ENCODE results near the gene LZIC.

Gene LZIC

DNA sequence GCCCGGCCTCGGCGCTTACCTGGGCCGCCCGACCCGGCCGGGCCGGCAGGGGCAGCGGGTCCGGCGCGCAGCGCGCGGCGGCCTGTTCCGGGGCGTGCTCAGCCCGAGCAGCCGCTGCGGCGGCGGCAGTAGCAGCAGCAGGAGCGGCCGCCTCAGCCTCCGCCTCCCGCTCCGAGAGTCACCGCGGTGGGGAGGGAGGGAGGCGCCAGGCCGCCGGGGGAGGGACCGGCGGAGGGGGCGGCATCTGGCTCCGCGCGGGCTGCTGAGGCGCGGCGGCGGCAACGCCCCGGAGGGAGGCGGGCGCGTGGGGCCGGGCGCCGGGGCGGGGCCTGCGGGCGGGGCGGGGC, 33.1 kb downstream of the LZIC start, which contains the start of gene CTNNBIP1:
TSS of gene CTNNBIP1 (minus strand) at position 194 of the 347 bp plus-strand sequence. CDS start 38,205 bp downstream, outside the sequence.
- DNase-seq: no peak

DNA sequence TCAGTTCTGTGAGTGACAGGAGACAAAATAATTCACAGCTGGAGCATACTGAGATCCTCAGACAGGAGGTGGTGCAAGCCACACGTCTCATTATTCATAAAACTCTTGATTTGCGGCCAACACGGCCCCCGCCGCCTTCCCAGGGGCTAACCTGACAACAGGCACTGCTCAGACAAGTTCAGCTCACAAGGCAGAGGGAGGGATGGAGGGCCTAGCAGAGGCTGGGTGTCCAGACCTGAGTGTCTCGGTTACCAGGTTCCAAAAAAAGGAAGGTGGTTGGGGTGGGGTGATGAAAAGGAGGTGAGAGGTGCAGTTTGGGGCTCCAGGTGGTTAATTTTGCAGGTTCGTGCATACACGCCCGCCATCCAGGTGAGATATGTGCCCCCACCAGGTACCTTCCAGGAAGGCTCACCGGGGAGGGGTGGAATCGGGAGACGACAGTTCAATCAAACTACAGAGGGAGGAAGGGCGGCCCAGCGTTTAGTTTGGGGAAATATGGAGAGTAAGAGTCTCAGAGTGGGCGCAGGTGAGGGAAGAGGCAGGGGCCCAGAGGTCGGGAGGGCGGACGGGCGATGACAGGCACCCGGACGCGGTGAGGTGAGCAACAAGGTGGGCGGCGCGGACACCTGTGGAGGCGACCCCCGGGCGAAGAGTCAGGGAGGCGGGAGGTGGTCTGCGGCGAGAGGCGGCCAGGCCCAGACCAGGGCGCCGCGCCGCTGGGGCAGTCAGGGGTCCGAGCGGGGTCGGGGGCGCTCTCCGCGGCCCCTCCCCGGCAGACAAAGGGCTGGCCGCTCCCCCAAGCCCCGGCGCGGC, 33.8 kb downstream of the LZIC start:
- DNase-seq: no peak

DNA sequence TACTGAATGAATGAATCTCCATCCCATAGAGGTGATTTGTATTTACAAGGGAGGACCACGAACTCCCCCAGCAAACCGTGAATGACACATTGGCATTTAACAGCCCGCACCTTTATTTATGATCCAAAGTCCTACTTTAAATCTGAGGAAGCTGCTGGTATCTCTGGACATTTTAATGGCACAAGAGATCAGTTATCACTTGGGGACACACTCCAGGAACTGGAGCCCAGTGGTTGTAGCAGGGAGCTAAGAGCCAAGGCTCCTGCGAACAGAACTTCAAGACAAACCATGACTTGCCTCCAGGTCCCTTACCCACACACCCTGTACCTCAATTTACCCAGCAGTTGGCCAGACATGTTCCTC, 34.3 kb downstream of the LZIC start:
- DNase-seq: no peak

DNA sequence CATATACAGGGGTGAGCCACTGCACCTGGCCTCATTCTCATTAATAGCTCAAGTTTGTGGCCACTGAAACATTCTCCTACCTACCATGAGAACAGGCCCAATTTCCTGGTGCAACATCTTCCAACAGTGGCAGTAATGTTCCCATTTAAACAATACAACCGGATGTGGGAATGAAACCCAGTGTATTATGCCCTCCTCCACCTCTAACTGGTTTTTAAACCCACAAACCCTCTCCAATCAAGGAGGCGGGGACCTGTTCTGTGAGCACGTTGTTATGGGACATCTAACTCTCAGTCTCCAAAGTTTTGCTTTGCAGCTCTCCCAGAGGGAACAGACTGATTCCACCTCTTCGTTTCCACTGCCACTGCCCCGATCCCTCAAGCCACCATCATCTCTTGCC, 35.8 kb downstream of the LZIC start:
- DNase-seq: no peak

DNA sequence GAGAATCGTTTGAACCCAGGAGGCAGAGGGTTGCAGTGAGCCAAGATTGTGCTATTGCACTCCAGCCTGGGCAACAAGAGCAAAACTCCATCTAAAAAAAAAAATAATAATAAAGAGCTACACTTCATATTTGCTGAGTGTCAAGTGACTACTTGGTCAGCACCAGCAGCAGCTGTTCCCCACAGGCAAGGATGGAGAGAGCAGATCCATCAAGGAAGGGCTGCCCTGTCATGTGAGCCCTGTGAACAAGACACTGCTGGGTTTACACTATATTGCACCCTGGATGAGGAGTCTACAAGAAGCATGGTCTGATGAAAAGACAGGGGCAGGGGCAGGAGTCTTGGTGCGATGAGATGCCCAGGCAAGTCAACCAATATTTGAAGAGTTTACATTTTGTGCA, 36.7 kb downstream of the LZIC start:
- no peak for DNase-seq

DNA sequence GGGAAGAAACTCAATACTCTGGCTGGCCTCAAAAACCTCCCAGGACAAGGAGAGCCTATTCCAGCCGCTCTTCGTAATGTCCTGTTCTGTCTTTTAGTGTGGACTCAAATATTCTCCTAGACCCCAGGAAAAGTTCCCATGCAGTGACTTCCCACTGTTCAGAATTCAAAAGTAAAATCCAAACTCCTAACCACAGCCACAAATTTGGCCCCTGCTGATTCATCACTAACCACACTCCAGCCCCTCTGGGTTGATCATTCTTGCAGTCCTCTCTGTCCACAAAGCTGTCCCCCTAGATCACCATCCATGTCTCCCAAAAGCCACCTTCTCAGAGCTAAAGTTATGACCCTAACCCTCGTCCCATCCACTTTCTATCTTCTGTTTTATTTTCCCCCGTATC, 38.2 kb downstream of the LZIC start:
- DNase-seq: no peak

DNA sequence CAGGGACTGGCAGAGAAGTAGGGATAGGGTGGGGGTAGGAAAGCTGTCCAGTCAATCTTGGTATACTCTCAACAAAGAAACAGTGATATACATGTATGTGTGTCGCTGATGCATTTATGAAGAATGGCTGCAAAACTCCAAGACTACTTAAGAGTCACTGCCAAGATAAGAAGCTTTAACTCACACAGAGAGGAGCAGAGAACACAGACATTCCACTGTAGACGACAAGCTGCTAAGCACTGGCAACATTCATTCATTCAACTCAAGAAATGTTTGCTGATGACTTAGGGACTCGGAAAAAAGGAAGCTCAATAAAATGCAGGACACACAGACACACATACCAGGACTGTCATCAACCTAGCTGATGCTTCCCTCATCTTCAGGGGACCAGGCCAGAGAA, 38.6 kb downstream of the LZIC start:
- DNase-seq: no peak

DNA sequence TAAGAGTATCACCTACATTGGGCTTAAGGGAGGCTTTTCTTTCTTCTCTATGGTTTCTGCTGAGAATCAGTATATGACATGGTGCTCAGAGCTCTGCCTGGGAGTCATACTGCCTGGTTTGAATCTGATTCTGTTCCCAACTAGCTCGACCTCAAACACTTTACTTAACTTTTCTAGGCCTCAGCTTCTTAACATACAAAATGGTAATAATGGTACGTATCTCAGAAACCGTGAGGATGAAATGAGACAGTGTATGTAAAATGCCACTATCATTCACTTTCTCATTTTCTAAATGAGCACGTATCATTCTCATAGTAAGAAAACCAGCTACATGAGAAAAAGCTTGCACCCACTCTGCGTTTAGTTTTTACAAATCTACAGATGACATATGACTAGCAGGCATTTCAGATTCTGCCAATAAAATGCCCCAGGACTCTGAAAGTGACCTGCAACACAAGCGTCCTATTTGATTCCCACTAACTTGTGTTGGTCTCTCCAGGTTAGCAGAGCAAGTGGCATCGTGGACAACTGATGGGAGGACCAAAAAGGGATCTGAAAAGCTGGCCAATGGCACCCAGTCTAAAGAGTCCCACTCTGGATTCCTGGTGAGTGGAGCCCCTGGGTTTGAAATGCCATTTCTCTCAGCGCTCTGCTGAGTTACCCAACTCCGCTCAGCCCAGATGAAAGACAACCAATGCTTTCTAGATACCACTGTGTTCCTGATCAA, 39.2 kb downstream of the LZIC start:
- DNase-seq: no peak

DNA sequence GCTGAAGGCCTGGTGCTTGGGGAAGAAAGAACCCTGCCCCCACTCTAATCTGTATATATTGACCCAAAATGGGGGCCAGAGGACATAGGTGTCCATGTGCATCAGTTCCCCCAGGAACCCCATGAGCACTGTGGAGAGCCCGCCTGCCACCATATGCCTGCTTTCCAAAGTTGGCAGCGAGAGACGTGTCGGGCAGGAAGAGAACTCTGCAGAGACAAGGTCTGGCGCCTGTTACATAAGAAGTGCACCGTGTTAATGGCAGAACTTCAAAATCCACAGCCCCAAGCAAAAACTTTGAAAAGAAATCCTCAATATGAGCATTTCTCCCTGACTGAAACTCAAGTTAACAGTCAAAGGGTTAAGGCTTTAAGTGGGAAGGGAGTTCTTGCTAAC, 41.1 kb downstream of the LZIC start:
- no peak for DNase-seq

DNA sequence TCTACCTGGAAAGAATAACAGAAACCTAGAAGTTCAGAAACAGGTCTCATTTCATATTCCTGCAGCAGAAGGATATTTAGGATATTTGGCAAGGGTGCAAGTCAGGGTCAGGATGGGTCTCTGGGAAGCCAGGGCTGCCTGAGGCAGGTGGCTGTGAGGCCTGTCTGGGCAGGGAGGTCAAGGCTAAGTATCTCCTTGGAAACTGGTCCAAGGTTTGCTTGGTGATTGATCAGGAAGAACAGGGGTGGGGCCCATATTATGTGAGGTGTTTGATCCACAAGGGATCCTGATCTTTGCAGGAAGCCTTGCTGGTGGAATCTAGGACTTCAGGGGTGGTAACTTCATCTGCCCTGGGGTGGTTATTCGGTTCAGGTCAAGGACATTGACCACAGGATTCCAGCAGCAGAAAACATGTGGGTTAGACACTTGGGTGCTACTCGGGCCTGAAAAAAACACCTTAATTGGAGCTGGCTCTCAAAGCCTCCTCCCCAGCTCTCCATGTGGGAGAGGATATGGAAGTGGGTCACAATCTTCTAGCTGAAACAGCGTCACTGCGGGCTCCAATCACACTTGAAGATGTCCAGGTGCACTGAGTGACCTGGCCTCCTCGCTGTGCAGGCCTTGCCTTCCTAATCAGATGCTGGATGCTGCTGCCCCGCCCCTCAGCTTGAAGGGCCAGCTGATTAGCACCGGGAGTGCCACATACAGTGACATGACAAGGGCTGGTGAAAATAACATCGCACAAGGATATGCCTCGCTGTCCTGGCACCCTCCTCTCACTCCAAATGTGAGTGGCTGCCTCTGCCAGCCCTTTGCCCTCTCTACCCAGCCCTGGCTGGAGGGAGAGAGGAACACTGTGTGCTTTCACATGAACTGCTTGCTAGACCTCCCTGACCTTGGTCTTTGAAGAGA, 41.8 kb downstream of the LZIC start:
- DNase-seq: no peak

DNA sequence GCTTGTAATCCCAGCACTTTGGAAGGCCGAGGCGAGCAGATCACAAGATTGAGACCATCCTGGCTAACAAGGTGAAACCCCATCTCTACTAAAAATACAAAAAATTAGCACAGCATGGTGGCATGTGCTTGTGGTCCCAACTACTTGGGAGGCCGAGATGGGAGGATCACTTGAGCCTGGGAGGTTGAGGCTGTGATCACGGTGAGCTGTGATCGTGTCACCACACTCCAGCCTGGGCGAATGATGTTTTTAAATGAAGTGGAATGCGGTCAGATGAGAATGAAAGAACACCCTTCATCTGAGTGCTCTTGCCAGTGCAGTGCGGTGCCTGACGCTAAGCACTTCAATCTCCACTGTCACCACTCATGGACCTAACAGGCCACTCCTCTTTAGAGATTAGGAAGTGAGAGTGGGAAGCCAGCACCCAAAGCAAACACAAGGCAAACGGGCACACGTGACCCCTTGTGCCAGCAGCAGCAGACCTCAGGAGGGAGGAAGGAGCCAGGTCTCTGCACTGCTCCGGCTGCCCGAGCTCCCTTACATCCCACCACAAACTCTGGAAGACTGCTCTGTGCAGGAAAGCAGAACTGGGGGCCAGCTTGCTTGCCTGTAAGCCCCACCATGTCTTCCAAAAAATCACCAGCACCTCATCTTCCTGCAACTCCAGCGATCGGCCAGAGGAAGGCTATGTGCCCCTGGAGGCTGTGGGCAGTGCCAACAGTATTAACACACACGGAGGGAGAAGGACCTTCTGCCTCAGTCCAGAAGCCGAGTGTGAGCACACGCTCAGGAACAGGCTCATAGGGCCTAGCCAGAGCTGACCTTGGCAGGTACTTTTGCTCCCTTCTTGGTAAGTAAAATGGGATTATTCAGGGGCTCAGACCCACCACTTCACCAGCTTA, 42.8 kb downstream of the LZIC start:
- peak; percentile 50 for DNase-seq

DNA sequence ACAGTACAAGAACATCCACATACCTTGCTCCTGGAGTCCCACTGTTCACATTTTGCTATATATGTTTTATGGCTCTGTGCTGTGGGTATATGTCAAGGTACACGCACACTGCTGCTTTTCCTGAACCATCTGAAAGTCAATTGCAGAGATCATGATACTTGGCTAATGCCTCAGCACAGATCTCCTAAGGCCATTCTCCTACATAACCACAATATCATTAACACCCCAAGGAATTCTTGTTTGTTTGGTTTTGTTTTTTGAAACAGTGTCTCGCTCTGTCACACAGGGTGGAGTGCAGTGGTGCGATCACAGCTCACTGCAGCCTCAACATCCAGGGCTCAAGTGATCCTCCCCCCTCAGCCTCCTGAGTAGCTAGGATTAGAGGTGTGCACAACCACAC, 49.1 kb downstream of the LZIC start:
- DNase-seq: no peak

DNA sequence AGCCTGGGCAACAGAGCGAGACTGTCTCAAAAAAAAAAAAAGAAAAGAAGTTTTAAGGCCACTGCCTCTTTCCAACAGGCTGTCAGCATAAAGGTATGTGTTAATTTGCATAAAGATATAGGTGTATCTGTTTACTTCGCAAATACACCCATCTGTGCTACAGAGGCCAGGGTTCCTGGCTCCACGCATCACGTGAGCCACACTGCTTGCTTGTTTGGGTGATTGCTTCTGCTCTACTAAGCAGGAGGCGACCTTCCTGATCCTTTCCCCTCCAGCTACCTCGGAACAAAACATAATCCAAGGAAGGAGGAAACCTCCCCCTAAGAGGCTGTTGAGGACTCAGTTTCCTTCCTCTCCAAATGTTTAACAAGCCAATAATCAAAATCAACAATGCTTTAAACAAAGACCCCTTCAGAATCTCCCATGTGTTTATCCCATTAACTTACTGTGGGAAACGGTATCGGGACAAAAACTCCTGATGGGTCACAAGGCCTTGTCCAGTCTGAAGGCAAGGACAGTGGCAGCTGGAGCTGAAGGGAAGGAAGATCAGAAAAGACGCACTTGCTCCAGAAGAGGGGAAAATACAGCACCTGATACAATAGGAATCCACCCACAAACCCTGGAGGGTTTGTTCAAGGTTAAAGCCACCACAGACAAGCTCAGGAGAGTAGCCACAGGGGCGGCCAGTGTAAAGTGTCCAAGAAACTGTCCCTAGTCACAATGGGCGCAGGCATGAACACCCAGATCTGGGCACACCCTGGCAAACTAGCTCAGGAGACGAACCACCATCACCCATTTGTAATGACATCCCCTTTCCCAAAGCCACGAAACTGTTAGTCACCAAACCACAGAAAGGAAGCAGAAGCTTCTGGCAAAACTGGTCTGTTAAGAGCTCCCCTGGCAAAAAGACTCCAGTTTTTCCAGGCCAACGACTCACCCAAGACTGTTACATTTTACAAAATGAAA, 50.3 kb downstream of the LZIC start:
- DNase-seq: peak; percentile 43

DNA sequence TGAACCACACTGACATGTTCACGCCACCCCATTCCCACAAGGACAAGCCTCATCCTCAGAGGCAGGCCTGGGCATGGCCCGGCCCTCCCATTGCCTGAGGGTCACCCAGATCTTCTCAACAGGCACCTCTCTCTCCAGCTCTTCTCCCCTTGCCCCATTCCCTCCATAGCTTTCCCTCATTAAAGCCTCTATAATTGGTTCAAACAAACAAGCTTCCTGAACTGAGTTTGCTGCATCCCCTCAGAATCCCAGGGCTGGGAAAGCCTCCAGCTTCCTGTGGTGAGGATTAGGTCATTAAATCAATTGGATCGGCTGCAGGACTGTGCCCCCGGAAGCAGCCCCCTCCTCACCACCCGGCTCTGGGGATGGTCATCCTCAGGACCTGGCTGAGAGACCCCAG, 52.0 kb downstream of the LZIC start:
- no peak for DNase-seq

DNA sequence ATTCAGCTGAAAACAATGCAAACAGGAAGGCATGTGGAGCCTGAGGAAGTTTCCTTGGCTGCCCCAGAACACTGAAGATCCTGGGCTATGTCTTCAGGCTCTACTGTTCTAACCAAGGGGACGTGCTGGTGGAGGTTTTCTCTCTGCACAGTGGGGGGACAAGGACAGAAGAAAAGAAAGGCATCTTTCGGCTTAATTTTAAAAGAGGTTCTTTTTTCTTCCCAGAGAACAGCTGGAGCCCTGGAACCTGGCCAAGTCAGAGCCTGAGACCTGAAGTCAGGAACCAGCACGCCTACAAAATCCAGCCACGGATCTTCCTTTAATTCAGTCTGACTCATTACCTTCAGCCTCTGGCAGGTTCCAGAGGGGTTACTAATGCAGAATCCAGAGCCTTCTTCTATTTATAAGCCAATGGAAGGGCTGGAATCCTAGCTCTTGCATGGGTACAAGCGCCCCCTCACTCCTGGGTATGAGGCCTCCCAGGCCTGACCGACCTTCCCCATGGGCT, 52.9 kb downstream of the LZIC start:
- no peak for DNase-seq

DNA sequence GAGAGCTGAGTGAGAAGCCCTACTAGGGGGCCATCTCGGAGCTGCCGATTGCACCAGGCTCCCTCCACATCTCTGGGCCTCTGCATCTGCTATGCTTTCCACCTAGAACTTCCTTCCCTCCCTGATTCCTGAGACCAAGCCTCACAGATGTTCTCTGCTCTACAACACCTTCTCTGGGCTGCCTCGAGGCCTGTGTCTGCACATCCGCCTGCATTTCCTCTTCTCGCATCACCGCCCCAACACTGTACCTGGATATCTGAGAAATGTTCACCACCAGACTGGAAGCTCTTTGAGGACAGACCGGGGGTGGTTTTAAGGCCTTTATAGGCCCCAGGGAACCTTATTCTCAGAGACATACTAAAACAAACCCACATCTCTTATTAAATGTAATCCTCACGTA, 53.8 kb downstream of the LZIC start:
- DNase-seq: no peak

DNA sequence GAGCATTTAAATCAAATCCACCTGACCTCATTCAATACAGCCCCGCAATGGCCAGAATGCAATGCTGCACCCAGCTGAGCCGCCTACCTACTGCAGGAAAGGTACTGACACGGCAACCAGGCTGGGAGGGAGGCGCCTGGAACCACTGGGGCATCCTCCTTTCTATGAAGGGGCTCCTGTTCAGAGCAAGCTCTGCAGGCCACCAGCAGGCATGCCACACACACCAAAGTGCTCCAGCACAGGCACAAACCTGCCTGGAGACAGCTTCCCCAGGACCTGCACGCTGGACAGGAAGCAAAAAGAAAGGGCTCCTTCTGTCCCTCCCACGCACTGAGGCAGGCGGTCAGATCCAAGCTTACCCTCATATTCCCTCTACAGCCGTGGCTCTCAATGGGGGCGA, 54.3 kb downstream of the LZIC start:
- no peak for DNase-seq

DNA sequence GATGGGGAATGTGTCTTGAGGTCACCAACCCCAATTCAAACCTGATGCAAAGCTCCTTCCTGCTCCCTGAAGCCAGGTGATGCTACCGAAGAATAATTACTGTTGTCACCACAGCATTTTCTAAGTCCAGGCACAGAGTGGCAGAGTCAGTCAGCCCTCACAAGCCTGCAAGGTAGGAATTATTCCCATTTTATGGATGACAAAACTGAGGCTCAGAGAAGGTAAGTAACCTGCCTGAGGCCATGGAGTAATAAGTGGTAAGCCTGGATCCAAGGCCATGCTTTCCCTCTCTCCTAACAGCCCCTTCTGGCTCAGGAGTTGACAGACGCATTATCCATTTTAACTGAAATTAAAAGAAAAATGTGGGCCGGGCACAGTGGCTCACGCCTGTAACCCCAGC, 56.1 kb downstream of the LZIC start:
- DNase-seq: no peak

DNA sequence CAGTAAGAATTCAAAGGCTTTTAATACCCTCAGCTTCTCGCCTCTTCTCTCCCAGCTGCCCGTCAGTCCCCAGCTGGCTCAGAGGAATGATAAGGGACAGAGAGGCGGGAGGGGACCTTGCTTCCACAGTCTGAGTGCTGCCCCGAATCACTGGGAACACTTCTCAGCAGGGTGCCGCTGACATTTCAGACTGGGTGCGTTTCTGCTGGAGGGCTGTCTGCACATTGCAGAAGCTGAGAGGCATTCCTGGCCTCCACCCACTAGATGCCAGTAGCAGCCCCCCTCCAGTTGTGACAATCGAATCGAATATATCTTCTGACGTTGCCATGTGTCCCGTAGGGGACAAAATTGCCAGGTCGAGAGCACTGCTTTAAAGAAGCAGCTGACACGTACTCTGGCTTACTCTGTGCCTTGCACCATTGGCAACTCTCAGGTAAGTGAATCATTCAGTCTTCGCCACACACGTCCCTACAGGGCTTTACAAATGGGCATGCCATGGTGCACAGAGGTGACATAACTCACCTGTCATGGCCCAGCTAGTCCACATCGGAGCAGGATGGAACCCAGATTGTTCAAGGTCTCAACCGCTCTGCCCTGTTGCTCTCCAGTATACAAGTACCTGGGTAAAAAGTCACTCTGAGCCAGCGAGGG, 57.0 kb downstream of the LZIC start:
- DNase-seq: no peak

DNA sequence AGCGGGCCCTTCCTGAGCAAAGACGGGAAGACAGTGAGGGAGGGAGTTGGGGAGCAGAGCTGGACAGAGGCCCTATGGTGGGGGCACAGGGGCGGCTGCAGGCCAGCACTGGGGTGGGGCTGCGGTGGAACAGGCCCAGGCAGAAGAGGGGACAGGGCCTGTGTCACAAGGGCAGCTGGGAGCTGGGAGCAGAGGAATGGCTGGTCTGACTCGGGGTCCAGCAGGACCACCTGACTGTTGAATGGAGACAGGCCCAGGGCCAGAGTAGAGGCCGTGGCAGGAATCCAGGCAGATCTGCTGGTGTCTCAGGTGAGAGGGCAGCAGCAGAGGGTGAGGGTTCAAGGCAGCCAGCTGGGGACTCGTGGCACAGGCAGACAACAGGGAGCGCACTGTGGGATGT, 58.4 kb downstream of the LZIC start:
- no peak for DNase-seq
